ENCODE results near the gene IL4R.

DNA sequence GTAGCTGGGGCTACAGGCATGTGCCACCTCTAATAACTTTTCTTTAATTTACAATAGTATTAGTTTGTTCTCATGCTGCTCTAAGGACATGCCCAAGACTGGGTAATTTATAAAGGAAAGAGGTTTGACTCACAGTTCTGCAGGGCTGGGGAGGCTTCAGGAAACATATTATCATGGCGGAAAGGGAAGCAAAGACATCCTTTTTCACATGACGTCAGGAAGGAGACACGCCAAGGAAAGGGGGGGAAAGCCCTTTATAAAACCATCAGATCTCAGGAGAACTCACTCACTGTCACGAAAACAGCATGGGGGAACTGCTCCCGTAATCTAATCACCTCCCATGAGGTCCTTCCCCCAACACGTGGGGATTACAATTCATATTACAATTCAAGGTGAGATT is 18.3 kb downstream of the IL4R start:
- TF ChIP-seq, protein P1, sequence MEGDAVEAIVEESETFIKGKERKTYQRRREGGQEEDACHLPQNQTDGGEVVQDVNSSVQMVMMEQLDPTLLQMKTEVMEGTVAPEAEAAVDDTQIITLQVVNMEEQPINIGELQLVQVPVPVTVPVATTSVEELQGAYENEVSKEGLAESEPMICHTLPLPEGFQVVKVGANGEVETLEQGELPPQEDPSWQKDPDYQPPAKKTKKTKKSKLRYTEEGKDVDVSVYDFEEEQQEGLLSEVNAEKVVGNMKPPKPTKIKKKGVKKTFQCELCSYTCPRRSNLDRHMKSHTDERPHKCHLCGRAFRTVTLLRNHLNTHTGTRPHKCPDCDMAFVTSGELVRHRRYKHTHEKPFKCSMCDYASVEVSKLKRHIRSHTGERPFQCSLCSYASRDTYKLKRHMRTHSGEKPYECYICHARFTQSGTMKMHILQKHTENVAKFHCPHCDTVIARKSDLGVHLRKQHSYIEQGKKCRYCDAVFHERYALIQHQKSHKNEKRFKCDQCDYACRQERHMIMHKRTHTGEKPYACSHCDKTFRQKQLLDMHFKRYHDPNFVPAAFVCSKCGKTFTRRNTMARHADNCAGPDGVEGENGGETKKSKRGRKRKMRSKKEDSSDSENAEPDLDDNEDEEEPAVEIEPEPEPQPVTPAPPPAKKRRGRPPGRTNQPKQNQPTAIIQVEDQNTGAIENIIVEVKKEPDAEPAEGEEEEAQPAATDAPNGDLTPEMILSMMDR (IDR thresholded peaks at IDR 0.05): no peak
- TF ChIP-seq POLR2A (IDR thresholded peaks at IDR 0.05): no peak

Data from right lobe of liver (tissue), 4 donors.